GM23338 (cell line): Measurements from ENCODE around the gene MTX3. TPM values are rescaled to one million over a fixed set of nuclear protein-coding genes. Genes with fewer than 3 reads are reported as not detected.

Experiments used
- ATAC-seq: fragments of 200-7000 bp; cut with Tn5 transposase; 3 replicates; pipeline ENCODE4 v1.9.1; 2020
- DNase-seq: peaks from one replicate; pipeline ENCODE4 v3.0.0-alpha.2; 2015; ENCODE audit warnings: low spot score
- H2AFZ ChIP-seq: fragments of 200-600 bp; sonication (generic); 2 replicates; pipeline ENCODE4 v1.8.0; 2016; ENCODE audit warnings: antibody characterized with exemption, mild to moderate bottlenecking, moderate library complexity
- H3F3A ChIP-seq: fragments of 200-600 bp; sonication (generic); replicated peaks from 2 replicates; pipeline ENCODE4 v1.8.0; 2017; ENCODE audit warnings: antibody characterized with exemption, mixed run types, low read depth
- H3K27ac ChIP-seq: fragments of 200-600 bp; sonication (generic); 2 replicates; pipeline ENCODE4 v1.6.1; 2016; ENCODE audit warnings: low read depth
- H3K27me3 ChIP-seq: fragments of 200-600 bp; sonication (generic); 2 replicates; pipeline ENCODE4 v1.8.0; 2016; ENCODE audit warnings: mild to moderate bottlenecking, mixed run types, moderate library complexity; ENCODE audit not compliant: insufficient read depth
- H3K36me3 ChIP-seq: fragments of 200-600 bp; sonication (generic); 2 replicates; pipeline ENCODE4 v1.8.0; 2016; ENCODE audit warnings: mild to moderate bottlenecking; ENCODE audit not compliant: insufficient read depth
- H3K4me1 ChIP-seq: fragments of 200-600 bp; sonication (generic); 2 replicates; pipeline ENCODE4 v1.8.0; 2016; ENCODE audit warnings: mild to moderate bottlenecking, moderate library complexity; ENCODE audit not compliant: insufficient read depth
- H3K4me2 ChIP-seq: fragments of 200-600 bp; sonication (generic); 2 replicates; pipeline ENCODE4 v1.7.1; 2017; ENCODE audit warnings: mixed run types
- H3K4me3 ChIP-seq: fragments of 200-600 bp; sonication (generic); 2 replicates; pipeline ENCODE4 v1.6.1; 2016; ENCODE audit warnings: mixed run types
- H3K79me2 ChIP-seq: fragments of 200-600 bp; sonication (generic); replicated peaks from 2 replicates; pipeline ENCODE4 v1.8.0; 2017; ENCODE audit warnings: mild to moderate bottlenecking; ENCODE audit not compliant: insufficient read depth
- H3K9me2 ChIP-seq: fragments of 200-600 bp; sonication (generic); 2 replicates; pipeline ENCODE4 v1.8.0; 2017; ENCODE audit not compliant: insufficient read depth
- H4K20me1 ChIP-seq: fragments of 200-600 bp; sonication (generic); replicated peaks from 2 replicates; pipeline ENCODE4 v1.8.0; 2017; ENCODE audit warnings: mild to moderate bottlenecking; ENCODE audit not compliant: insufficient read depth
- H3K27ac Mint-ChIP-seq: 2 replicates; pipeline ENCODE4 v1.8.0; 2020; ENCODE audit warnings: inconsistent platforms, mild to moderate bottlenecking, moderate library complexity, mixed read lengths
- H3K27me3 Mint-ChIP-seq: 3 replicates; pipeline ENCODE4 v1.8.0; 2022; ENCODE audit warnings: low read depth, mild to moderate bottlenecking, moderate library complexity, mixed read lengths, inconsistent platforms; ENCODE audit not compliant: insufficient read depth, poor library complexity
- H3K36me3 Mint-ChIP-seq: 3 replicates; pipeline ENCODE4 v1.8.0; 2021; ENCODE audit warnings: low read depth, mild to moderate bottlenecking, inconsistent platforms, moderate library complexity, mixed read lengths
- H3K4me1 Mint-ChIP-seq: 3 replicates; pipeline ENCODE4 v1.8.0; 2020; ENCODE audit warnings: mild to moderate bottlenecking, inconsistent platforms, mixed read lengths
- H3K4me3 Mint-ChIP-seq: 3 replicates; pipeline ENCODE4 v1.8.0; 2021; ENCODE audit warnings: moderate library complexity, mild to moderate bottlenecking, inconsistent platforms, mixed read lengths
- H3K9me3 Mint-ChIP-seq: 3 replicates; pipeline ENCODE4 v1.8.0; 2020; ENCODE audit warnings: moderate library complexity, mild to moderate bottlenecking, inconsistent platforms, mixed read lengths
- CREB1 ChIP-seq: fragments of 250-450 bp; sonication (Bioruptor Pico); IDR thresholded peaks from 2 replicates; pipeline ENCODE4 v1.5.0; 2020; ENCODE audit warnings: low read depth, mild to moderate bottlenecking, moderate library complexity
- JUNB ChIP-seq: IDR thresholded peaks from one replicate; pipeline ENCODE4 v1.6.1; 2016; ENCODE audit warnings: antibody characterized with exemption; ENCODE audit not compliant: unreplicated experiment
- NANOG ChIP-seq: IDR thresholded peaks from 2 replicates; pipeline ENCODE4 v1.6.1; 2016; ENCODE audit warnings: antibody characterized with exemption, borderline replicate concordance
- POLR2AphosphoS5 ChIP-seq: IDR thresholded peaks from 2 replicates; pipeline ENCODE4 v1.6.1; 2016; ENCODE audit warnings: antibody characterized with exemption, low read depth
- ZNF331 ChIP-seq: fragments of 250-450 bp; sonication (Bioruptor Pico); IDR thresholded peaks from 2 replicates; pipeline ENCODE4 v1.5.0; 2020; ENCODE audit warnings: low read depth, mild to moderate bottlenecking, moderate library complexity
- polyA plus RNA-seq: library from polyadenylated mRNA; unstranded; fragments of >200 nt; fragmentation: Nextera tagmentation; extraction: Ambion mirVana; gene quantifications from 2 replicates; pipeline ENCODE4 v1.2.1, GENCODE V29; 2016
- total RNA-seq: library from RNA; depleted of rRNA; stranded (reverse); fragments of >200 nt; shearing (Covaris generic); gene quantifications from 2 replicates; pipeline ENCODE4 v1.2.3, GENCODE V29; 2014
- TF ChIP-seq, protein P1 (sequence below): fragments of 250-450 bp; sonication (Bioruptor Pico); IDR thresholded peaks from 2 replicates; pipeline ENCODE4 v1.5.0; 2020; ENCODE audit warnings: mild to moderate bottlenecking, moderate library complexity
- TF ChIP-seq, protein P2 (sequence below): IDR thresholded peaks from 2 replicates; pipeline ENCODE4 v1.6.1; 2016; ENCODE audit warnings: antibody characterized with exemption
- TF ChIP-seq, protein P3 (sequence below): IDR thresholded peaks from one replicate; pipeline ENCODE4 v1.6.1; 2018; ENCODE audit warnings: antibody characterized with exemption; ENCODE audit not compliant: unreplicated experiment
- TF ChIP-seq, protein P4 (sequence below), 2 experiments: fragments of 200-600 bp in 1 of 2; sonication (generic) in 1 of 2; conservative IDR thresholded peaks; 2 replicates each; pipeline versions ENCODE4 v1.5.1 to v1.6.1; 2016 to 2017; ENCODE audit warnings: antibody characterized with exemption in 2 of 2, low read depth in 2 of 2, mild to moderate bottlenecking in 2 of 2, moderate library complexity in 1 of 2

MTX3 gene
- total and polyA plus RNA-seq, 2 experiments from 2014 or later: 11.3 to 33.8 TPM

DNA sequence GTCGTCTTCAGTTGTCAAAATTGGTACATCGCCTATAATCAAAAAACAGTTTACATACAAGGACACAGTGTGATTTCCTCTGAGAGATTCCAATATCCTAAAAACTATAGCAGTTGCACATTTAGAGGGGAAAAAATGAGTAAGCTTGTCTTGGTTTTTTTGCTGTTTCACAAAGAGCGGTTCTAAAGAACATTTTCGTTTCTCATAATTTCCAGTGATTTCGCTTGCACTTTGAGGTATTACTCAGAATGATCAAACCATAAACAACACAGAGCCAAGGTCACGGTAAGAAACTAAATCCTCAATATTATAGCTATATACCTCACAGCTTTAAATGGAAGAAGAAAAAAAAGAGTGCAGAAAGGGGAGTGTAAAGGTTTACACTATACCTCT is 861 bp downstream of the MTX3 start:
- H3K4me1 ChIP-seq: peaks cover 12% of the 10 kb centered on the region; the same call in 1 of the 2 replicates
- Mint-ChIP-seq H3K27ac (peak overlapping the region; percentile 96), H3K4me1 (peaks cover 12% of the 10 kb centered on the region; the same call in 2 of the 3 replicates), H3K4me3 (peak overlapping the region; percentile 93), H3K9me3 (no peaks in the 10 kb centered on the region), H3K27me3 (peaks cover 2% of the 10 kb centered on the region), H3K36me3 (peaks cover 37% of the 10 kb centered on the region)
- H3K4me2 ChIP-seq: peak overlapping the region; percentile 82
- ATAC-seq: no peak
- TF ChIP-seq JUNB (no peak), CREB1 (no peak)
- peaks cover 18% of the 10 kb centered on the region for H3K36me3 ChIP-seq
- peak overlapping the region; percentile 84; the same call in 1 of the 2 replicates for H2AFZ ChIP-seq
- no peaks in the 10 kb centered on the region for H3K9me2 ChIP-seq
- no peaks in the 10 kb centered on the region for H3F3A ChIP-seq
- no peaks in the 10 kb centered on the region for H4K20me1 ChIP-seq
- peak overlapping the region; percentile 91 for H3K4me3 ChIP-seq
- H3K27ac ChIP-seq: peak overlapping the region; percentile 99
- H3K79me2 ChIP-seq: peaks cover 23% of the 10 kb centered on the region
- DNase-seq: no peak
- no peaks in the 10 kb centered on the region for H3K27me3 ChIP-seq

DNA sequence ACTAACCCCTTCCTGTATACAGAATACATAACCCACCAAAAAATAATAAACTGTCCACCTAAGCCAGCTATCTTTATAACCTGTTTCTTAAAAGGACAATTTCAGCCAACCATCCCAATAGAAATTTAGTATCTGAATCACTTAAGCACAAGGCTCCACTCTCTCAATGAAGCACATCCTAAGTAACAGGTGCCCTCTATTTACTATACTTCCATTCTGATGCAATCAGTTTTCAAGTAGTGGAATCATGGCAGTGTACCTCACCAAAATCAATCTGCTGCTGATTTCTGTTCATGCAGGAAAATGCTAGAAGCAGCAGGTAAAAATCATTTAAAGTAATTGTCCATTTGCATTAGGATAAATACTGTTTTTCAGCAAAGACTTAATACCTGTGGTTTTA is 4.8 kb downstream of the MTX3 start:
- no peaks in the 10 kb centered on the region for H3K9me2 ChIP-seq
- H3K79me2 ChIP-seq: peaks cover 17% of the 10 kb centered on the region
- DNase-seq (no peak), ATAC-seq (no peak)
- no peak overlapping the region for H3K27ac Mint-ChIP-seq
- no peaks in the 10 kb centered on the region for H3K9me3 Mint-ChIP-seq
- no peak overlapping the region for H3K27ac ChIP-seq
- H3K36me3 Mint-ChIP-seq: peaks cover 69% of the 10 kb centered on the region
- H3K4me3 ChIP-seq: no peak overlapping the region
- H3K36me3 ChIP-seq: peaks cover 41% of the 10 kb centered on the region
- no peaks in the 10 kb centered on the region for H3K27me3 ChIP-seq
- H2AFZ ChIP-seq: no peak overlapping the region
- H3K4me1 Mint-ChIP-seq: peaks cover 4% of the 10 kb centered on the region; the same call in 2 of the 3 replicates
- no peaks in the 10 kb centered on the region for H4K20me1 ChIP-seq
- H3K4me2 ChIP-seq: no peak overlapping the region
- 0 out of 2 replicates have a peak, but pooled peaks cover 5% of the 10 kb centered on the region for H3K4me1 ChIP-seq
- no peaks in the 10 kb centered on the region for H3F3A ChIP-seq
- H3K4me3 Mint-ChIP-seq: no peak overlapping the region
- H3K27me3 Mint-ChIP-seq: peaks cover 2% of the 10 kb centered on the region
- TF ChIP-seq, protein P1, sequence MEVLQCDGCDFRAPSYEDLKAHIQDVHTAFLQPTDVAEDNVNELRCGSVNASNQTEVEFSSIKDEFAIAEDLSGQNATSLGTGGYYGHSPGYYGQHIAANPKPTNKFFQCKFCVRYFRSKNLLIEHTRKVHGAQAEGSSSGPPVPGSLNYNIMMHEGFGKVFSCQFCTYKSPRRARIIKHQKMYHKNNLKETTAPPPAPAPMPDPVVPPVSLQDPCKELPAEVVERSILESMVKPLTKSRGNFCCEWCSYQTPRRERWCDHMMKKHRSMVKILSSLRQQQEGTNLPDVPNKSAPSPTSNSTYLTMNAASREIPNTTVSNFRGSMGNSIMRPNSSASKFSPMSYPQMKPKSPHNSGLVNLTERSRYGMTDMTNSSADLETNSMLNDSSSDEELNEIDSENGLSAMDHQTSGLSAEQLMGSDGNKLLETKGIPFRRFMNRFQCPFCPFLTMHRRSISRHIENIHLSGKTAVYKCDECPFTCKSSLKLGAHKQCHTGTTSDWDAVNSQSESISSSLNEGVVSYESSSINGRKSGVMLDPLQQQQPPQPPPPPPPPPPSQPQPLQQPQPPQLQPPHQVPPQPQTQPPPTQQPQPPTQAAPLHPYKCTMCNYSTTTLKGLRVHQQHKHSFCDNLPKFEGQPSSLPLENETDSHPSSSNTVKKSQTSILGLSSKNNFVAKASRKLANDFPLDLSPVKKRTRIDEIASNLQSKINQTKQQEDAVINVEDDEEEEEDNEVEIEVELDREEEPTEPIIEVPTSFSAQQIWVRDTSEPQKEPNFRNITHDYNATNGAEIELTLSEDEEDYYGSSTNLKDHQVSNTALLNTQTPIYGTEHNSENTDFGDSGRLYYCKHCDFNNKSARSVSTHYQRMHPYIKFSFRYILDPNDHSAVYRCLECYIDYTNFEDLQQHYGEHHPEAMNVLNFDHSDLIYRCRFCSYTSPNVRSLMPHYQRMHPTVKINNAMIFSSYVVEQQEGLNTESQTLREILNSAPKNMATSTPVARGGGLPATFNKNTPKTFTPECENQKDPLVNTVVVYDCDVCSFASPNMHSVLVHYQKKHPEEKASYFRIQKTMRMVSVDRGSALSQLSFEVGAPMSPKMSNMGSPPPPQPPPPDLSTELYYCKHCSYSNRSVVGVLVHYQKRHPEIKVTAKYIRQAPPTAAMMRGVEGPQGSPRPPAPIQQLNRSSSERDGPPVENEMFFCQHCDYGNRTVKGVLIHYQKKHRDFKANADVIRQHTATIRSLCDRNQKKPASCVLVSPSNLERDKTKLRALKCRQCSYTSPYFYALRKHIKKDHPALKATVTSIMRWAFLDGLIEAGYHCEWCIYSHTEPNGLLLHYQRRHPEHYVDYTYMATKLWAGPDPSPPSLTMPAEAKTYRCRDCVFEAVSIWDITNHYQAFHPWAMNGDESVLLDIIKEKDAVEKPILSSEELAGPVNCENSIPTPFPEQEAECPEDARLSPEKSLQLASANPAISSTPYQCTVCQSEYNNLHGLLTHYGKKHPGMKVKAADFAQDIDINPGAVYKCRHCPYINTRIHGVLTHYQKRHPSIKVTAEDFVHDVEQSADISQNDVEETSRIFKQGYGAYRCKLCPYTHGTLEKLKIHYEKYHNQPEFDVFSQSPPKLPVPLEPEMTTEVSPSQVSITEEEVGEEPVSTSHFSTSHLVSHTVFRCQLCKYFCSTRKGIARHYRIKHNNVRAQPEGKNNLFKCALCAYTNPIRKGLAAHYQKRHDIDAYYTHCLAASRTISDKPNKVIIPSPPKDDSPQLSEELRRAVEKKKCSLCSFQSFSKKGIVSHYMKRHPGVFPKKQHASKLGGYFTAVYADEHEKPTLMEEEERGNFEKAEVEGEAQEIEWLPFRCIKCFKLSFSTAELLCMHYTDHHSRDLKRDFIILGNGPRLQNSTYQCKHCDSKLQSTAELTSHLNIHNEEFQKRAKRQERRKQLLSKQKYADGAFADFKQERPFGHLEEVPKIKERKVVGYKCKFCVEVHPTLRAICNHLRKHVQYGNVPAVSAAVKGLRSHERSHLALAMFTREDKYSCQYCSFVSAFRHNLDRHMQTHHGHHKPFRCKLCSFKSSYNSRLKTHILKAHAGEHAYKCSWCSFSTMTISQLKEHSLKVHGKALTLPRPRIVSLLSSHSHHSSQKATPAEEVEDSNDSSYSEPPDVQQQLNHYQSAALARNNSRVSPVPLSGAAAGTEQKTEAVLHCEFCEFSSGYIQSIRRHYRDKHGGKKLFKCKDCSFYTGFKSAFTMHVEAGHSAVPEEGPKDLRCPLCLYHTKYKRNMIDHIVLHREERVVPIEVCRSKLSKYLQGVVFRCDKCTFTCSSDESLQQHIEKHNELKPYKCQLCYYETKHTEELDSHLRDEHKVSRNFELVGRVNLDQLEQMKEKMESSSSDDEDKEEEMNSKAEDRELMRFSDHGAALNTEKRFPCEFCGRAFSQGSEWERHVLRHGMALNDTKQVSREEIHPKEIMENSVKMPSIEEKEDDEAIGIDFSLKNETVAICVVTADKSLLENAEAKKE (CRISPR knock-in tag): no peak
- TF ChIP-seq, protein P2, sequence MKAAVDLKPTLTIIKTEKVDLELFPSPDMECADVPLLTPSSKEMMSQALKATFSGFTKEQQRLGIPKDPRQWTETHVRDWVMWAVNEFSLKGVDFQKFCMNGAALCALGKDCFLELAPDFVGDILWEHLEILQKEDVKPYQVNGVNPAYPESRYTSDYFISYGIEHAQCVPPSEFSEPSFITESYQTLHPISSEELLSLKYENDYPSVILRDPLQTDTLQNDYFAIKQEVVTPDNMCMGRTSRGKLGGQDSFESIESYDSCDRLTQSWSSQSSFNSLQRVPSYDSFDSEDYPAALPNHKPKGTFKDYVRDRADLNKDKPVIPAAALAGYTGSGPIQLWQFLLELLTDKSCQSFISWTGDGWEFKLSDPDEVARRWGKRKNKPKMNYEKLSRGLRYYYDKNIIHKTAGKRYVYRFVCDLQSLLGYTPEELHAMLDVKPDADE: no peak
- TF ChIP-seq, protein P3, sequence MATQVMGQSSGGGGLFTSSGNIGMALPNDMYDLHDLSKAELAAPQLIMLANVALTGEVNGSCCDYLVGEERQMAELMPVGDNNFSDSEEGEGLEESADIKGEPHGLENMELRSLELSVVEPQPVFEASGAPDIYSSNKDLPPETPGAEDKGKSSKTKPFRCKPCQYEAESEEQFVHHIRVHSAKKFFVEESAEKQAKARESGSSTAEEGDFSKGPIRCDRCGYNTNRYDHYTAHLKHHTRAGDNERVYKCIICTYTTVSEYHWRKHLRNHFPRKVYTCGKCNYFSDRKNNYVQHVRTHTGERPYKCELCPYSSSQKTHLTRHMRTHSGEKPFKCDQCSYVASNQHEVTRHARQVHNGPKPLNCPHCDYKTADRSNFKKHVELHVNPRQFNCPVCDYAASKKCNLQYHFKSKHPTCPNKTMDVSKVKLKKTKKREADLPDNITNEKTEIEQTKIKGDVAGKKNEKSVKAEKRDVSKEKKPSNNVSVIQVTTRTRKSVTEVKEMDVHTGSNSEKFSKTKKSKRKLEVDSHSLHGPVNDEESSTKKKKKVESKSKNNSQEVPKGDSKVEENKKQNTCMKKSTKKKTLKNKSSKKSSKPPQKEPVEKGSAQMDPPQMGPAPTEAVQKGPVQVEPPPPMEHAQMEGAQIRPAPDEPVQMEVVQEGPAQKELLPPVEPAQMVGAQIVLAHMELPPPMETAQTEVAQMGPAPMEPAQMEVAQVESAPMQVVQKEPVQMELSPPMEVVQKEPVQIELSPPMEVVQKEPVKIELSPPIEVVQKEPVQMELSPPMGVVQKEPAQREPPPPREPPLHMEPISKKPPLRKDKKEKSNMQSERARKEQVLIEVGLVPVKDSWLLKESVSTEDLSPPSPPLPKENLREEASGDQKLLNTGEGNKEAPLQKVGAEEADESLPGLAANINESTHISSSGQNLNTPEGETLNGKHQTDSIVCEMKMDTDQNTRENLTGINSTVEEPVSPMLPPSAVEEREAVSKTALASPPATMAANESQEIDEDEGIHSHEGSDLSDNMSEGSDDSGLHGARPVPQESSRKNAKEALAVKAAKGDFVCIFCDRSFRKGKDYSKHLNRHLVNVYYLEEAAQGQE: no peak
- TF ChIP-seq ZNF331 (CRISPR knock-in tag) (no peak), JUNB (no peak), NANOG (no peak), POLR2AphosphoS5 (no peak), CREB1 (no peak)
- TF ChIP-seq, protein P4, sequence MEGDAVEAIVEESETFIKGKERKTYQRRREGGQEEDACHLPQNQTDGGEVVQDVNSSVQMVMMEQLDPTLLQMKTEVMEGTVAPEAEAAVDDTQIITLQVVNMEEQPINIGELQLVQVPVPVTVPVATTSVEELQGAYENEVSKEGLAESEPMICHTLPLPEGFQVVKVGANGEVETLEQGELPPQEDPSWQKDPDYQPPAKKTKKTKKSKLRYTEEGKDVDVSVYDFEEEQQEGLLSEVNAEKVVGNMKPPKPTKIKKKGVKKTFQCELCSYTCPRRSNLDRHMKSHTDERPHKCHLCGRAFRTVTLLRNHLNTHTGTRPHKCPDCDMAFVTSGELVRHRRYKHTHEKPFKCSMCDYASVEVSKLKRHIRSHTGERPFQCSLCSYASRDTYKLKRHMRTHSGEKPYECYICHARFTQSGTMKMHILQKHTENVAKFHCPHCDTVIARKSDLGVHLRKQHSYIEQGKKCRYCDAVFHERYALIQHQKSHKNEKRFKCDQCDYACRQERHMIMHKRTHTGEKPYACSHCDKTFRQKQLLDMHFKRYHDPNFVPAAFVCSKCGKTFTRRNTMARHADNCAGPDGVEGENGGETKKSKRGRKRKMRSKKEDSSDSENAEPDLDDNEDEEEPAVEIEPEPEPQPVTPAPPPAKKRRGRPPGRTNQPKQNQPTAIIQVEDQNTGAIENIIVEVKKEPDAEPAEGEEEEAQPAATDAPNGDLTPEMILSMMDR (conservative IDR thresholded peaks at IDR 0.05; ENCODE audit: low read depth in 2 of 2): no peak
